Activated CD4-positive, CD25-positive, alpha-beta regulatory T cell treated with anti-CD3 and anti-CD28 coated beads, Interleukin-2, amount 50 U/mL, for 16 hours (primary cell): ENCODE data around the gene RAMP3.
"Not testable (repeated sequence)": the region's sequence is repeated elsewhere in the genome, so short reads cannot be mapped to it uniquely, and the experiment has no call there.

Experiments
- DNase-seq: peaks from one replicate; pipeline ENCODE4 v3.0.0-alpha.2; 2020; ENCODE audit warnings: low read depth, low spot score

Gene RAMP3

GRCh38 chr7:45156516-45157272 is 897 bp upstream of the RAMP3 start:
- no peak for DNase-seq

GRCh38 chr7:45157286-45157652 is 322 bp upstream of the RAMP3 start:
- DNase-seq, result no peak

GRCh38 chr7:45158471-45158870 is 880 bp downstream of the RAMP3 start:
- DNase-seq, result no peak

DNA sequence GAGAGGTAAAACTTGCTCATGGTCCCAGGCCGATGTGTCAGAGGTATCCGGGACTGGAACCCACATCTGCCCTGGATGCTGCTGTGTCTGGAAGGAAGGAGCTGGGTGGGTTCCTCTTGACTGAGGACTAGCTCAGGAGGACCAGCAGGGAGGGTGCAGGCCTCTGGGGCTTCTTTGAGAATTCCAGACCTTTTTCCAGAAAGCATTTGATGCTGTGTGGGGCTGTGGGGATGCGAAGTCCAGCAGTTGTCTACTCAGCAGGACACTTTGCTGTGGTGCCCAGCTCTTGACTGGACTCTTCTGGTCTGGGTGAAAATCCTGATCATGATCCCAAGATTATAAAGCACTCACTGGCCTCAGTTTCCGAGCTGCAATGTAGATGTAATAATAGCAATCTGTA is 1.7 kb downstream of the RAMP3 start:
- DNase-seq, result no peak

DNA sequence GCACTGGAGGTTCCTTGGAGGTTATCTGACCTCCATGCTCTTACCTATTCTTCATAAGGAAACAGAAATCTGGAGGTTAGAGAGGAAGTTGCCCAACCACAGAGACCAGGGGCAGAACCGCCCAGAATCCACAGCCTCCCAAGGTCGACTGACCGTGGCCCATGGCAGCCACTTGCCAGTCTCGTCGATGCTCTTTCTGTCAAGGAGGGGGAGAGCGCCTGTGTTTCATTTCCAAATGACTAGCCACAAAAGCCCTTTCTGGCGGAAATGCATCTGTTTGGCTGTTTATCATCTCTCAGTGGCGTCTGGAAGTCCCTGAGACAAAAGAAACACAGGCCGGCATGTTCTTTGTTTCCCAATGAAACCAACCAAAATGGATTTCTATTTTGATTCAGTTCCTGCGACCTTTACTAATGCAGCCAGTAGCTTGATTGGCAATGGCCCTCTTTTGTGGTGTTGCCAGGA is 2.9 kb downstream of the RAMP3 start:
- no peak for DNase-seq

DNA sequence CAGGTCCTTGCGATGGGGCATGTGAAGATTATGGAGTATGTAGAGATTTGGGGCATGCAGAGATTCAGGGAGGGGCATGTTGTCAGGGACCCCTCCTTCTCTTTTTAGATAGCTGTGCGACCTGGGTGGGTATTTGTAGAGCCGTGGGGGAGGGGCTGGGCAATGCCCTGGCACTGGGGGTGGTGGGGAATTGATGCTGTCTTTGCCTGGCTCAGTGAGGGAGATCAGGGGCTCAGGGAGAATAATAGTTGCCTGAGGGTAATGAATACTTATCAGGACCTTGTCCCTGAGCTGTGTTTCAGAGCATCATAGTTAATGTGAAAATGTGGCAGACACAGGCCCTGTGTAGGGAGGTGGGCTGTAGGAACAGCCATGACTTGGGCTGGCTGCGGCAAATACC is 3.5 kb downstream of the RAMP3 start:
- no peak for DNase-seq

DNA sequence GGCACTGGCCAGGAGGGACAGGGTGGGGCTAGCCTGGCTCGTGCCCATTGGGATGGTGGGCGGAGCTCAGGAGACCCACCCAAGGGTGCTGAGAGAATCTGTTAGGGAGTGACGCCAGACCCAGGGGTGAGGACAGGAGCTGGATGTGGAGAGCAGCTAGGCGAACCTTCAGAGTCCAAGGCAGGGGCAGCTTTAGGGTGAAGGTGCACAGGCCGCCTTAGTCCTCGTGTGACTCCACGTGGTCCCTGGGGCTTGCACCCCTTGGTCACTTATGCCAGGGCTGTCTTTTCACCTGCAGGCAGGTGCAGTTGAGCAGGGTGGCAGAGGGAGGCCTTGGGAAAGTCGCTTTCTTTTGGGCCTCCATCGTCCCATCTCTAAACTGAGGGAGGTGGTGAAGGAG is 4.3 kb downstream of the RAMP3 start:
- DNase-seq, result no peak

- no peak for DNase-seq
Measured at GRCh38 chr7:45162311-45162845, 4.8 kb downstream of the RAMP3 start.

DNA sequence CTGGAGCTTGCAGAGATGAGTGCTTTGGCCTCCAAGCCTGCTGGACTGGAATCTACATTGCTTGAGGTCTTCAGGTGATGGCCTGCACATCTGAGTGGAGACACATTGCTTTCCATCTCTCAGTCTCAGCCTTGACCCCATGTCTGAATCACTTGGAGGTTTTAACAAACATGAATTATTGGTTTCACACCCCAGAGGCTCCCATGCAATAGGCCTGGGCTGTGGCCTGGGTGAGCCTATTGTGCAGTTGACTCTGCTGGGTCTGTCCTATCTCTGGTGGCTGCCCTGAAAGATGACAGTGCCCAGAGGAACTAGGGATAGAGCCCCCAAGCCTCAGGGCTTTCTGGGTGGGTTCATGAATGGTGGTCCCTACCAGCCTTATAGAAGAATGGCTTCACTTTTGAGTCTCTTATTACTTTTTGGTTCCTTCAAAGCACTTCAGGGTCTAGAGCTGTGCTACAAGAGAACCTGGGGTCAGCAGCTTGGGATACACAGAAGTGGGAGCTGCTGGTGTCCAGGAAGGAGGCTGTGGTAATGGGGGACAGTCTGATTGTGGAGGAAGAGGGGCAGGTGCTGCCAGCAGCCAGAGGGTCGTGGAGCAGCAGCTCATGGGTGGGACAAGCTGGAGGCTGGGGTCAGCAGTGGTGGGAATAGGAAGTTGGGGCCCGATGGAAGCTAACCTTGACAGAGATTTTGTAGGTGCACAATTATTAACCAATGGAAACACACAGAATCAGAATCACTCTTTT is 5.5 kb downstream of the RAMP3 start:
- no peak for DNase-seq

GRCh38 chr7:45163692-45164052 is 6.1 kb downstream of the RAMP3 start:
- DNase-seq, result no peak

GRCh38 chr7:45164271-45164670 is 6.7 kb downstream of the RAMP3 start:
- not testable (repeated sequence) for DNase-seq

- DNase-seq, result no peak
Measured at GRCh38 chr7:45165857-45166256, 8.3 kb downstream of the RAMP3 start.

DNA sequence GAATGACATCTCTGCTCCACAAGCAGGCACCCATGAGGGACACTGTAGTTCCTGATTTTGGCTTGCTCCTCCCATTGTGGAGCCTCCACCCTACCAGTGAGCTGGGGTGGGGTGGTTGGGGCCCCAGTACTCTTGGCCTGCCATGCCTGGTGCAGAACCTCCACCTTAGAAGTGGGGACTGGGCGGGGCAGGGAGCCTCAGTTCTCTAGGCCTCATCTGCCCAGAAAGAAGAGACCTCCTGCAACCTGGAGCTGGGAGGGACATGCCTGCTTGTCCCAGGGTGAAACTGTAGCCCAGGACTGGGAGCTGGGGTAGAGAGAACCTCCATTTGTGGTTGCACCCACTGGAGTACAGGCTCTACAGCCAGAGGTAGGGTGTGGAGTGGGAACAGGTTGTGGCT is 14.4 kb downstream of the RAMP3 start:
- DNase-seq, result no peak

DNA sequence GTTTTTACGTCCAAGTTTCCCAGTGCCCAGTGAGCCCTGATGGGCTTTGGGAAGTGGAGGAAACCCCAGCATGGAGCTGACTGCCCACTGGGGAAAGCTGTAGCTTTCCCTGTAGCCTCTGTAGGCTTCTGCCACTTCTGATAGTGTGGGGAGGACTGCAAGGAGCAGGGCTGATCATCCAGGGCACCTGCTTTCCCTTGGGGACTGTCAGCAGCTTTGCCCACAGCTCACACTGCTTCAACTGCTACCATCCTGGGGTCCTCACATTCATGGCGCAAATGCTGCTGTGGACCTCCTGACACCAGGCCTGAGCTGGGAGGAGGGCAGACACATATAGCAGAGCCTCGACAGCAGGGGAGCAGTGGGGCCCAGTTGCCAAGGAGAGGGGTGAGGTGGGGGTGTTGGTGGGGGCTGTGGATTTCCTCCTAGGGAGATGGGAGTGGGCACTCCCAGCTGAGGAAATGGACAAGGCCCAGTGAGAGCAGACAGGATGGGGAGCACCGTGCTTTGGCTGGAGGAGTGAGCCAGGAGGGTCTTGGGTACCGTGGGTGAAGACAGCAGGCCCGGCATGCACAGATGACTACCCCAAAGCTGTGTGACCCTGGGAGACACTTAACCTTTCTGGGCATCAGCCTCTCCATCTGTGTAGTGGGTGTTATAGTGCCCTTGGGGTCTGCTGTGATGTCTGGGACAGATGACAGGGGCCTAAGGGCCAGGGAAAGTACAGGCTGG is 16.2 kb downstream of the RAMP3 start:
- DNase-seq, result no peak

- DNase-seq, result no peak
Measured at GRCh38 chr7:45174328-45174610, 16.7 kb downstream of the RAMP3 start.

- DNase-seq, result no peak
Measured at GRCh38 chr7:45174966-45175765, 17.6 kb downstream of the RAMP3 start.

DNA sequence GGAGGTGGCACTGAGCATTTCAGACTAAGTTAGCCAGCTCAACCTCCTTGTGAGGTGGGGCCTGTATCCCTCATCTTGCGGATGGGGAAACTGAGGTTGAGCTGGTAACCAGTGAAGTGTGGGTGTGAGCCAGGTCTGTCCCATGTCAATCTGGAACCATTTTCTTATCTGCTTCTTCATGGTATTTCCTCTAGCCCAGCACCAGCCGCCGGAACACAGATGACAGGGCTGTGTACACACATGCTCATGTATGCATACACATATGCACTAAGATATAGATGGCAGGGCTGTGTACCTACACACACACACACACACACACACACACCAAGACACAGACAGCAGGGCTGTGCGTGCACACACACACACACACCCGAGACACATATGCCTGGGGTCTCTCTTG is 18.5 kb downstream of the RAMP3 start:
- no peak for DNase-seq

GRCh38 chr7:45176886-45177731 is 19.5 kb downstream of the RAMP3 start:
- DNase-seq, result no peak

DNA sequence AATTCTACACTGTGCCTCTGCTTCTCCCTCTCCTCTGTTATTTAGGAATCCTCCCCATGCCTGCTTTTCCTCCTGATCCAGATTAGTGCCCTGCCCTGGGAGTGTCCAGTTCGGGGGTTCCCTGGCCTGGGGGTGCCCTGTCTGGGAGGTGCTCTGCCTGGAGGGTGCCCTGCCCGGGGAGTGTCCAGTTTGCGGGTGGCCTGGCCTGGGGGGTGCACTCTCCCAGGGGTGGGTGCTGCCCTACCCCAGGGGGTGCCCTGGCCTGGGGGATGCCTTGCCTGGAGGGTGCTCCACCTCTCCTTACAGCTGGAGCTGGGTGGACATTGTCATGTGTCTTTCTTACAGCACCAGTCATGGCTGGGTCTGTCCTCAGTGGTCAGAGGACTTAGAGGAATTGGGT is 20.2 kb downstream of the RAMP3 start:
- no peak for DNase-seq

- no peak for DNase-seq
Measured at GRCh38 chr7:45178241-45179225, 20.9 kb downstream of the RAMP3 start.
